WTC11 (cell line): ENCODE results near the gene TNP1. TPM values are rescaled to one million over a fixed set of nuclear protein-coding genes. Genes with fewer than 3 reads are reported as not detected.

ENCODE experiments used
- ATAC-seq: fragments of 200-7000 bp; cut with Tn5 transposase; 2 replicates; pipeline ENCODE4 v1.10.0; 2021; ENCODE audit warnings: mild to moderate bottlenecking, moderate library complexity
- CTCF ChIA-PET: fragments of 300-600 bp; sonication (Branson Sonifier 250); formaldehyde crosslinking; loops from one replicate; lab custom pipeline; 2021; ENCODE audit warnings: antibody characterized with exemption; lab: Charles Lee
- POLR2A ChIA-PET: fragments of 350-600 bp; sonication (Branson Sonifier 250); formaldehyde crosslinking; loops from one replicate; lab custom pipeline; 2021; ENCODE audit warnings: antibody characterized with exemption; lab: Charles Lee
- DNase-seq: peaks from one replicate; pipeline ENCODE4 v3.0.0; 2021; ENCODE audit warnings: low spot score
- H3K27ac Mint-ChIP-seq: 2 replicates; pipeline ENCODE4 v1.8.0; 2021; ENCODE audit warnings: mixed read lengths
- H3K27me3 Mint-ChIP-seq: 2 replicates; pipeline ENCODE4 v1.8.0; 2021; ENCODE audit warnings: low read depth, mild to moderate bottlenecking, moderate library complexity, mixed read lengths
- H3K36me3 Mint-ChIP-seq: 2 replicates; pipeline ENCODE4 v1.8.0; 2021; ENCODE audit warnings: mixed read lengths
- H3K4me1 Mint-ChIP-seq: 2 replicates; pipeline ENCODE4 v1.8.0; 2022; ENCODE audit warnings: mixed read lengths
- H3K4me3 Mint-ChIP-seq: 2 replicates; pipeline ENCODE4 v1.8.0; 2021; ENCODE audit warnings: mild to moderate bottlenecking, moderate library complexity, mixed read lengths
- H3K9me3 Mint-ChIP-seq: 2 replicates; pipeline ENCODE4 v1.8.0; 2021; ENCODE audit warnings: mixed read lengths
- CREM ChIP-seq: sonication (generic); formaldehyde crosslinking; IDR thresholded peaks from 2 replicates; pipeline ENCODE4 v1.8.1; 2022; ENCODE audit warnings: mild to moderate bottlenecking, missing genetic modification reagents, moderate library complexity
- NR3C1 ChIP-seq: sonication (generic); formaldehyde crosslinking; conservative IDR thresholded peaks from 2 replicates; pipeline ENCODE4 v1.8.1; 2023; ENCODE audit warnings: low read depth, mild to moderate bottlenecking, missing genetic modification reagents
- TEAD4 ChIP-seq: sonication (generic); formaldehyde crosslinking; IDR thresholded peaks from 2 replicates; pipeline ENCODE4 v1.8.0; 2022; ENCODE audit warnings: mild to moderate bottlenecking, missing genetic modification reagents
- TP53 ChIP-seq: sonication (generic); formaldehyde crosslinking; IDR thresholded peaks from 2 replicates; pipeline ENCODE4 v1.8.1; 2023; ENCODE audit warnings: mild to moderate bottlenecking, missing genetic modification reagents
- ZBTB21 ChIP-seq: sonication (generic); formaldehyde crosslinking; IDR thresholded peaks from 2 replicates; pipeline ENCODE4 v1.8.1; 2023; ENCODE audit warnings: mild to moderate bottlenecking, missing genetic modification reagents, borderline replicate concordance
- ZNF281 ChIP-seq: sonication (generic); formaldehyde crosslinking; IDR thresholded peaks from 2 replicates; pipeline ENCODE4 v1.8.0; 2023; ENCODE audit warnings: mild to moderate bottlenecking, missing genetic modification reagents
- ZNF423 ChIP-seq: fragments of 250-450 bp; sonication (Bioruptor Pico); IDR thresholded peaks from 2 replicates; pipeline ENCODE4 v2.1.2; 2022; ENCODE audit warnings: mild to moderate bottlenecking, moderate library complexity
- ZNF512 ChIP-seq: sonication (generic); formaldehyde crosslinking; IDR thresholded peaks from 2 replicates; pipeline ENCODE4 v1.8.1; 2022; ENCODE audit warnings: missing genetic modification reagents, borderline replicate concordance
- total RNA-seq: library from RNA; stranded (reverse); gene quantifications from 3 replicates; pipeline ENCODE4 v1.2.3, GENCODE V29; 2021
- TF ChIP-seq, protein P1 (sequence below): sonication (generic); formaldehyde crosslinking; IDR thresholded peaks from 2 replicates; pipeline ENCODE4 v1.8.0; 2022; ENCODE audit warnings: missing genetic modification reagents
- TF ChIP-seq, protein P2 (sequence below): sonication (generic); formaldehyde crosslinking; IDR thresholded peaks from 2 replicates; pipeline ENCODE4 v1.8.0; 2022; ENCODE audit warnings: mild to moderate bottlenecking, missing genetic modification reagents

Gene TNP1
- total RNA-seq, 1 experiment from 2014 or later: not detected

GRCh38 chr2:216833061-216833460 is 26.8 kb downstream of the TNP1 start:
- TF ChIP-seq ZNF281 (CRISPR knock-in tag) (no peak), CREM (no peak), ZBTB21 (CRISPR knock-in tag) (no peak)
- ChIA-PET CTCF (interaction anchor here (1.0 kb wide), 1 partner anchor 9 kb away, joined by 3 read pairs; no protein-coding TSS in a partner anchor), POLR2A (no interaction called here)
- no peak for DNase-seq
- no peak for ATAC-seq
- Mint-ChIP-seq H3K4me3 (no peak overlapping the region), H3K27ac (no peak overlapping the region), H3K27me3 (no peaks in the 10 kb centered on the region), H3K9me3 (peaks cover 3% of the 10 kb centered on the region; the same call in 1 of the 2 replicates), H3K4me1 (0 out of 2 replicates have a peak, but pooled peaks cover 4% of the 10 kb centered on the region), H3K36me3 (no peaks in the 10 kb centered on the region)

GRCh38 chr2:216830346-216830745 is 29.5 kb downstream of the TNP1 start:
- Mint-ChIP-seq H3K36me3 (no peaks in the 10 kb centered on the region), H3K9me3 (no peaks in the 10 kb centered on the region), H3K27me3 (no peaks in the 10 kb centered on the region), H3K27ac (no peak overlapping the region), H3K4me1 (peaks cover 4% of the 10 kb centered on the region; the same call in 1 of the 2 replicates), H3K4me3 (no peak overlapping the region)
- POLR2A ChIA-PET: no interaction called here
- ATAC-seq (no peak), DNase-seq (no peak)
- TF ChIP-seq ZNF512 (CRISPR knock-in tag) (no peak), NR3C1 (no peak), ZNF423 (CRISPR knock-in tag) (no peak), CREM (no peak), ZBTB21 (CRISPR knock-in tag) (no peak)
- TF ChIP-seq, protein P1, sequence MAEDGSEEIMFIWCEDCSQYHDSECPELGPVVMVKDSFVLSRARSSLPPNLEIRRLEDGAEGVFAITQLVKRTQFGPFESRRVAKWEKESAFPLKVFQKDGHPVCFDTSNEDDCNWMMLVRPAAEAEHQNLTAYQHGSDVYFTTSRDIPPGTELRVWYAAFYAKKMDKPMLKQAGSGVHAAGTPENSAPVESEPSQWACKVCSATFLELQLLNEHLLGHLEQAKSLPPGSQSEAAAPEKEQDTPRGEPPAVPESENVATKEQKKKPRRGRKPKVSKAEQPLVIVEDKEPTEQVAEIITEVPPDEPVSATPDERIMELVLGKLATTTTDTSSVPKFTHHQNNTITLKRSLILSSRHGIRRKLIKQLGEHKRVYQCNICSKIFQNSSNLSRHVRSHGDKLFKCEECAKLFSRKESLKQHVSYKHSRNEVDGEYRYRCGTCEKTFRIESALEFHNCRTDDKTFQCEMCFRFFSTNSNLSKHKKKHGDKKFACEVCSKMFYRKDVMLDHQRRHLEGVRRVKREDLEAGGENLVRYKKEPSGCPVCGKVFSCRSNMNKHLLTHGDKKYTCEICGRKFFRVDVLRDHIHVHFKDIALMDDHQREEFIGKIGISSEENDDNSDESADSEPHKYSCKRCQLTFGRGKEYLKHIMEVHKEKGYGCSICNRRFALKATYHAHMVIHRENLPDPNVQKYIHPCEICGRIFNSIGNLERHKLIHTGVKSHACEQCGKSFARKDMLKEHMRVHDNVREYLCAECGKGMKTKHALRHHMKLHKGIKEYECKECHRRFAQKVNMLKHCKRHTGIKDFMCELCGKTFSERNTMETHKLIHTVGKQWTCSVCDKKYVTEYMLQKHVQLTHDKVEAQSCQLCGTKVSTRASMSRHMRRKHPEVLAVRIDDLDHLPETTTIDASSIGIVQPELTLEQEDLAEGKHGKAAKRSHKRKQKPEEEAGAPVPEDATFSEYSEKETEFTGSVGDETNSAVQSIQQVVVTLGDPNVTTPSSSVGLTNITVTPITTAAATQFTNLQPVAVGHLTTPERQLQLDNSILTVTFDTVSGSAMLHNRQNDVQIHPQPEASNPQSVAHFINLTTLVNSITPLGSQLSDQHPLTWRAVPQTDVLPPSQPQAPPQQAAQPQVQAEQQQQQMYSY (CRISPR knock-in tag): no peak
- CTCF ChIA-PET: no interaction called here

GRCh38 chr2:216829533-216829932 is 30.3 kb downstream of the TNP1 start:
- CTCF ChIA-PET: no interaction called here
- H3K36me3 Mint-ChIP-seq: no peaks in the 10 kb centered on the region
- DNase-seq (no peak), ATAC-seq (no peak)
- H3K9me3 Mint-ChIP-seq: peaks cover 6% of the 10 kb centered on the region; the same call in 1 of the 2 replicates
- POLR2A ChIA-PET: no interaction called here
- TF ChIP-seq, protein P1 (CRISPR knock-in tag): no peak
- TF ChIP-seq TP53 (CRISPR knock-in tag): no peak
- TF ChIP-seq TEAD4: no peak
- TF ChIP-seq, protein P2, sequence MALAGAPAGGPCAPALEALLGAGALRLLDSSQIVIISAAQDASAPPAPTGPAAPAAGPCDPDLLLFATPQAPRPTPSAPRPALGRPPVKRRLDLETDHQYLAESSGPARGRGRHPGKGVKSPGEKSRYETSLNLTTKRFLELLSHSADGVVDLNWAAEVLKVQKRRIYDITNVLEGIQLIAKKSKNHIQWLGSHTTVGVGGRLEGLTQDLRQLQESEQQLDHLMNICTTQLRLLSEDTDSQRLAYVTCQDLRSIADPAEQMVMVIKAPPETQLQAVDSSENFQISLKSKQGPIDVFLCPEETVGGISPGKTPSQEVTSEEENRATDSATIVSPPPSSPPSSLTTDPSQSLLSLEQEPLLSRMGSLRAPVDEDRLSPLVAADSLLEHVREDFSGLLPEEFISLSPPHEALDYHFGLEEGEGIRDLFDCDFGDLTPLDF (CRISPR knock-in tag): no peak
- H3K4me3 Mint-ChIP-seq: no peak overlapping the region
- H3K27ac Mint-ChIP-seq: no peak overlapping the region
- peaks cover 4% of the 10 kb centered on the region; the same call in 1 of the 2 replicates for H3K4me1 Mint-ChIP-seq
- H3K27me3 Mint-ChIP-seq: no peaks in the 10 kb centered on the region
